Measurements from ENCODE around the gene MAP1LC3B. TPM values are rescaled to one million over a fixed set of nuclear protein-coding genes. Genes with fewer than 3 reads are reported as not detected.

MAP1LC3B gene
- total and polyA plus RNA-seq, 2 experiments from 2014 or later = 73.3 to 134 TPM

DNA sequence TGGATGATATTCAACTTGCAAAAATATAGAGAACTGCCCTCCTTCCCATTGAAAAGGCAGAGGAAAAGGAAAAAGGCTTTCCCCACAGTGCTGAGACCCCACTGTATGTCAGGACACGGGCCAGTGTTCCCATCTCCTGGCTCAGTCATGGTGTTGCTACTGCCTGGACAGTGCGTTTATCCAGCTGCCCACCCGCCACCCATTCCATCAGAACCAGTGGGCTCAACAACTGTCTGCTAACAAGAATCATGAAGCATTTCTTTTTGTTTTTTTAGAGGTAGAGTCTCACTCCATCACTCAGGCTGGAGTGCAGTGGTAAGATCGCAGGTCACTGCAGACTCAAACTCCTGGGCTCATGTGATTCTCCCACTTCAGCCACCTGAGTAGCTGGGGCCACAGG lies 19.8 kb upstream of the MAP1LC3B start:
- Histone ChIP-seq H3K27me3 (no peaks in the 10 kb centered on the region), H3K4me1 (ENCODE audit: insufficient read depth) (no peaks in the 10 kb centered on the region), H3K4me3 (no peak overlapping the region), H3K27ac (no peak overlapping the region), H3K4me2 (no peak overlapping the region), H4K20me1 (ENCODE audit: insufficient read depth, poor library complexity, severe bottlenecking) (peaks cover 52% of the 10 kb centered on the region), H2AFZ (no peak overlapping the region), H3K9me2 (replicated peaks; ENCODE audit: insufficient read depth) (no peaks in the 10 kb centered on the region), H3K9me3 (ENCODE audit: low read depth) (no peaks in the 10 kb centered on the region), H3K79me2 (peaks cover 100% of the 10 kb centered on the region), H3K36me3 (replicated peaks; ENCODE audit: insufficient read depth, low read depth) (no peaks in the 10 kb centered on the region)
- TF ChIP-seq EZH2 (IDR thresholded peaks at IDR 0.05; ENCODE audit: borderline replicate concordance) (no peak), EZH2phosphoT487 (IDR thresholded peaks at IDR 0.05; ENCODE audit: low read depth, severe bottlenecking, unreplicated experiment) (no peak)
- TF ChIP-seq, protein P1, sequence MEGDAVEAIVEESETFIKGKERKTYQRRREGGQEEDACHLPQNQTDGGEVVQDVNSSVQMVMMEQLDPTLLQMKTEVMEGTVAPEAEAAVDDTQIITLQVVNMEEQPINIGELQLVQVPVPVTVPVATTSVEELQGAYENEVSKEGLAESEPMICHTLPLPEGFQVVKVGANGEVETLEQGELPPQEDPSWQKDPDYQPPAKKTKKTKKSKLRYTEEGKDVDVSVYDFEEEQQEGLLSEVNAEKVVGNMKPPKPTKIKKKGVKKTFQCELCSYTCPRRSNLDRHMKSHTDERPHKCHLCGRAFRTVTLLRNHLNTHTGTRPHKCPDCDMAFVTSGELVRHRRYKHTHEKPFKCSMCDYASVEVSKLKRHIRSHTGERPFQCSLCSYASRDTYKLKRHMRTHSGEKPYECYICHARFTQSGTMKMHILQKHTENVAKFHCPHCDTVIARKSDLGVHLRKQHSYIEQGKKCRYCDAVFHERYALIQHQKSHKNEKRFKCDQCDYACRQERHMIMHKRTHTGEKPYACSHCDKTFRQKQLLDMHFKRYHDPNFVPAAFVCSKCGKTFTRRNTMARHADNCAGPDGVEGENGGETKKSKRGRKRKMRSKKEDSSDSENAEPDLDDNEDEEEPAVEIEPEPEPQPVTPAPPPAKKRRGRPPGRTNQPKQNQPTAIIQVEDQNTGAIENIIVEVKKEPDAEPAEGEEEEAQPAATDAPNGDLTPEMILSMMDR (IDR thresholded peaks at IDR 0.05; ENCODE audit: poor library complexity) = no peak
- no peak for DNase-seq (ENCODE audit: low spot score)
- 94% methylated on average over 4 of the region's 4 CpGs for WGBS (ENCODE audit: low lambda C conversion rate, missing lambda C conversion rate)

DNA sequence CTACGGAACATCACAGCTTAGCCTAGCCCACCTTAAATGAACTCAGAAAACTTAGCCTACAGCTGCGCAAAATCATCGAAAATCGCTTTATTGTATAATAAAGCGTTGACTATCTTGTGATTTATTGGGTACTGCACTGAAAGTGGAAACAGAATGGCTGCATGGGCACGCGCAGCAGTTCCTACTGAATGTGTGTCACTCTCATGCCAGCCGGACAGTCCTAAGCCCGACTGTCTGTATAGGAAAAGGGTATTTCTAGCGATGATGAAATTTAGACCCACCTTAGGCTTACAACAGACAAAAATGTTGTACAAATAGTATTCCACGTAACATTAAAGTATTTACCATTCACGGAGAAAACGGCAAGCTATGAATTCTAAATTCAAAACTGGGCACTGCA lies 17.8 kb upstream of the MAP1LC3B start:
- Histone ChIP-seq H3K9me2 (replicated peaks; ENCODE audit: insufficient read depth) (no peaks in the 10 kb centered on the region), H3K9me3 (ENCODE audit: low read depth) (no peaks in the 10 kb centered on the region), H4K20me1 (ENCODE audit: insufficient read depth, poor library complexity, severe bottlenecking) (peaks cover 48% of the 10 kb centered on the region), H2AFZ (no peak overlapping the region), H3K4me1 (ENCODE audit: insufficient read depth) (no peaks in the 10 kb centered on the region), H3K4me3 (no peak overlapping the region), H3K4me2 (no peak overlapping the region), H3K27me3 (no peaks in the 10 kb centered on the region), H3K27ac (no peak overlapping the region), H3K36me3 (replicated peaks; ENCODE audit: insufficient read depth, low read depth) (no peaks in the 10 kb centered on the region), H3K79me2 (peaks cover 100% of the 10 kb centered on the region)
- 96% methylated on average over 13 of the region's 13 CpGs for whole genome bisulfite sequencing (ENCODE audit: low lambda C conversion rate, missing lambda C conversion rate)
- TF ChIP-seq, protein P1 (IDR thresholded peaks at IDR 0.05; ENCODE audit: poor library complexity) = no peak
- TF ChIP-seq EZH2 (IDR thresholded peaks at IDR 0.05; ENCODE audit: borderline replicate concordance) (no peak), EZH2phosphoT487 (IDR thresholded peaks at IDR 0.05; ENCODE audit: low read depth, severe bottlenecking, unreplicated experiment) (no peak)
- DNase-seq (ENCODE audit: low spot score) = no peak

DNA sequence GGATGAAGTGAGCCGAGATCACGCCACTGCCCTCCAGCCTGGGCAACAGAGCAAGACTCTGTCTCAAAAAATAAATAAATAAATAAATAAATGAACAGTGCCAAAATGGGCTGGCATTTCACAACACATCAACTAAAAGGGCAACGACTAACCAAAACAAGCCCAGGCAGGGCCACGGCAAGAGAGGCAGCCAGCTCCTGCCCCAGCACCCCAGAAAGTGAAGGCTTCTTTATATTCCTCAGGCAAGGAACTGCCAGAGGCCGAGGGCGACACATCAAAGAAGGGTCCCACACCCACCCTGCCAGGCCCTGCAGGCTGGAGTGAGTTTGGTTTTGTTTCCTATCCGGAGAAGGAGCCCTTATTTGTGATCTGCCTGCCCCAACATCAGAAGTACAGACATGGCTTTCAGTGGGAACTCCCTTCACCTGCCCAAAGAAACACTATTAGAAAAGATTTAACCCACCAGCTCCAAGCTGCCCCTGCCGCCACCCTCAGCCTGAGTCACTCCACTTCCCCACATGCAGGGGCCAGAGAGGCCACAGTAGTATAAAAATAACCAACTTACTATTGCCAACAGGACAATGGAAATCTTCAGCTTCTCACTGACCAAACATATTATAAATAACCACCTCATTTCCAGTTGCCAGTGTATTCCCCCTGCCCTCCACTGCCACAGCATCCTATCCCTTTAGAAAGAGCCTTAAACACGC lies 16.6 kb upstream of the MAP1LC3B start:
- H3K27me3 ChIP-seq = no peaks in the 10 kb centered on the region
- H3K27ac ChIP-seq = no peak overlapping the region
- peaks cover 99% of the 10 kb centered on the region for H3K79me2 ChIP-seq
- no peak overlapping the region for H2AFZ ChIP-seq
- no peaks in the 10 kb centered on the region for H3K36me3 ChIP-seq (replicated peaks; ENCODE audit: insufficient read depth, low read depth)
- H4K20me1 ChIP-seq (ENCODE audit: insufficient read depth, poor library complexity, severe bottlenecking) = peaks cover 40% of the 10 kb centered on the region
- H3K9me3 ChIP-seq (ENCODE audit: low read depth) = no peaks in the 10 kb centered on the region
- WGBS (ENCODE audit: low lambda C conversion rate, missing lambda C conversion rate) = 98% methylated on average over 9 of the region's 9 CpGs
- no peak overlapping the region for H3K4me3 ChIP-seq
- H3K4me2 ChIP-seq = no peak overlapping the region
- no peak for DNase-seq (ENCODE audit: low spot score)
- no peak for TF ChIP-seq EZH2 (IDR thresholded peaks at IDR 0.05; ENCODE audit: borderline replicate concordance)
- TF ChIP-seq, protein P1 (IDR thresholded peaks at IDR 0.05; ENCODE audit: poor library complexity) = no peak
- no peak for TF ChIP-seq EZH2phosphoT487 (IDR thresholded peaks at IDR 0.05; ENCODE audit: low read depth, severe bottlenecking, unreplicated experiment)
- H3K4me1 ChIP-seq (ENCODE audit: insufficient read depth) = peaks cover 5% of the 10 kb centered on the region
- no peaks in the 10 kb centered on the region for H3K9me2 ChIP-seq (replicated peaks; ENCODE audit: insufficient read depth)
